Hippocampal formation (tissue), 2 donors: ENCODE measurements around the gene GRIN3A.
"Not testable (repeated sequence)": the region's sequence is repeated elsewhere in the genome, so short reads cannot be mapped to it uniquely, and the experiment has no call there.

ENCODE experiments used
- DNase-seq, 2 donors: peaks; one replicate each; lab custom pipeline; 2025; lab: John Stamatoyannopoulos, UW

GRIN3A gene

GRCh38 chr9:101632611-101633010, 105.8 kb downstream of the GRIN3A start:
- DNase-seq, result no peak

DNA sequence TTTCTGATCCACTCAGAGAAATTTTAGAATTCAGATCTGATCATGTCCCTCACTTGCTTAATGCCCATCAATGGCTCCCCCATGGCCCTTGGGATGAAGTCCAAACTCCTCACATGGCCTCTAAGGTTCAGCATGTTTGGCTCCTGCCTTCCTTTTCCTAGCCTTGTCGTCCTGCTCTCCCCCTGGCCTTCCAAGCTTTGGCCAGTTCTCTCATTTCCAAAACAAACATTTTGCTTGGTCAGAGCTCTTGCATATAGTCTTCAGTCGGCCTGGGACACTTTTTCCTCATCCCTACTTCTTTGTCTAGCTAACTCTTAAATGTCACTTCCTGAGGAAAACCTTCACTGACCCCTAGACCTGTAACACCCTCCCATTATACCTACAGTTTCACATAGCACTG, 106.6 kb downstream of the GRIN3A start:
- DNase-seq, result no peak

DNA sequence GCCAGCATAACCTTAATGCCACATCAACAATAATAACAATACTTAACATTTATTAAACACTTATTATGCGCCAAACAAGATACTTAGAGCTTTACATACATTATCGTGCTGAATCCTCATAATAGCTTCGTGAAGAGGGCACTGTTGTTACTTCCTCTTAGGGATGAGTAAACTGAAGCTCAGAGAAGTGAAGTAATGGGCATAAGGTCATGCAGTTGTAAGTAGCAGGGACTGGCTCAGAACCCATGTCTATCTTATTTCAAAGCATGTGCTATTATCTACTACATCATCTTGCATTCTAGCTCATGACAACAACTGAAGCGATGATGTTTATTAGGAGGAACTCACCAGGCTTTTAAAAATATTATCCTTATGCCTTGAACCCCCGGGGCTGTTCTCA, 108.8 kb downstream of the GRIN3A start:
- DNase-seq, result no peak

GRCh38 chr9:101628173-101628572, 110.3 kb downstream of the GRIN3A start:
- DNase-seq, result no peak

DNA sequence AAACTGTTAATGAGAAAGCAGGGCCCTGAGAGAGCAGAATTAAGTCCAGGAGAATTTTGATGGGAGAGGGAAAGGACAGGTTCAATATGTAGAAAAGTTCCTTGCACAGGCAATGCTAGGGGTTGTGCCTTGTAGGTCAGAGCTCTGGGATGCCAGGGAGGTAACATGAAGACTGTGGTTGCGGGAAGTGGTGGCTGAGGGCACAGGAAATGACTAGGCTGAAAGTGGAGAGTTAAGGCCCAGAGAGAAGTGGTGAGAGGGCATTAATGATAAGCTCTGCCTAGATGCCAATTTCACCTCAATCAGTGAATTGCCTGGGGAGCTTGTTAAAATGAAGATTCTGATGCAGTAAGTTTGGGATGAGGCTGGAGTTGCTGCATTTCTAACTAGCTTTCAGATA, 112.2 kb downstream of the GRIN3A start:
- DNase-seq, result no peak

GRCh38 chr9:101625876-101626275, 112.6 kb downstream of the GRIN3A start:
- no peak for DNase-seq

DNA sequence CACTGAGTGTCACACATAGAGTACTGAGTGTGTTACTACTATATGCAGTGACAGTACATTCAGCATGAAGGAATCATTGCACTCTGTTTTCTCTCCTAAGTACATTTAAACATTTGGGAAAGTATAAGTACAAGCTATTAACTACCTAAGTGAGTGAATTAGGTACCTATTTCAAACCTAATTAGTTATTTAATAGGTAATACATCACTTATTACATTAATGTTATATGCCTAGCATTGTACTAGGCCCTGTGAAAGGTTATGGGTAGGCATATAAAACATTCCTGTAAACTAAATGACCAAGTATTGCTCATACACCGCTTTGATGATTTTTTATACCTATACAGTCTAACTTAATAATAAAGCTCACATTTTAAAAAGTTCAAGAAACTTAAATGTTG, 118.0 kb downstream of the GRIN3A start:
- no peak for DNase-seq

DNA sequence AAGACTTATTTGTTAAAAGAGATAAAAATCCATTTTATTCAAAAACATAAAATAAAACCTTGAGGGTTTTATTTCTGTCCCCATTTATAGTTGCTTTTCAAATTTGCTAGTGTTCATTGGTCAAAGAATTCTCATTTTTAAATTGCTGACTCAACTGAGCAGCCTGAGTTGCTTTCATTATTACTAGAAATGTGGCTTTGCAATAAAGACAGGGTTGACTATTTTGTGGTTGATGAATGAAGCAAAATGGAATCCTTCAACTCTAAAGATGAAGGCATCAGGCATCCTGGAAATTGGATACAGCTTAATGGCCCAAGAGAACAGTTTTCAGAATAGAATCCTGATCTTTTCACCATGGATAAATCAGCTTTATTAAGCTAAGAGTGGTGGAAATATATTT, 119.7 kb downstream of the GRIN3A start:
- no peak for DNase-seq

DNA sequence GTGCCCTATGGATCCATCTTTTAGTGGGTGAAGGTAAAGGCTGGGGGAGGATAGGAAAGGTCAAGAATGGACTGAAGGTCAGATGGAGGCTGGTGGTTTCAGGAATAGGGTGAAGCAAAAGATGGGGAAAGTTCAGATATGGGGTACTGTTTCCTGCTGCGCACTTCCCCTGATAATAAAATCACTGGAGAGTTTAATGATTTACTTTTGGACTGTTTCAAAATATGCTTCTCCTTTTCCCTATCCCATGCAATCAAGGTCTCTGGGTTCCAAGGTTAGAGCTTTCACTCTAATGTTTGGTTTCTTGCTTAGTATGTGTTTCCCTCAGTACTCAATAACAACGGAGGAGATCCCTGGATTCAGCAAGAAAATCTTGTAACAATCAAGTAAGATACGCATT, 132.9 kb downstream of the GRIN3A start:
- no peak for DNase-seq

DNA sequence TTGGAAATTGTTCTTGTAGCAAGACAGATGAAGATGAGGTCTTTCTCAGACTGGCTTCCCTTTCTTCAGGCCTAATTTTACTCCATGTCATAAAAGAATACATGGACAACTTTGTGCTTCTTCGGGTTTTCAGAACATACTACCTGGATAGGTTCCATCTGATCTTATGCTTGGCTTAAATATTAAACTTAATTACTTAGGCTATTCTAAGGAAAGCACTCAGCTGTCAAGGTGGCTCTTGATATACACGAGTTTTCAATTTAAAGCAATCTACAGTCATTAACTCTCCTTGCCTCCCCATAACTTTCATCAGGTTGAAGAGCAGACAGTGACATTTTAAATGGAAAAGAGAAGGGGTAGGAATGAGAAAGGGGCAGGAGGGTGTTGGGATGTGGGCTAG, 134.2 kb downstream of the GRIN3A start:
- DNase-seq, result no peak

DNA sequence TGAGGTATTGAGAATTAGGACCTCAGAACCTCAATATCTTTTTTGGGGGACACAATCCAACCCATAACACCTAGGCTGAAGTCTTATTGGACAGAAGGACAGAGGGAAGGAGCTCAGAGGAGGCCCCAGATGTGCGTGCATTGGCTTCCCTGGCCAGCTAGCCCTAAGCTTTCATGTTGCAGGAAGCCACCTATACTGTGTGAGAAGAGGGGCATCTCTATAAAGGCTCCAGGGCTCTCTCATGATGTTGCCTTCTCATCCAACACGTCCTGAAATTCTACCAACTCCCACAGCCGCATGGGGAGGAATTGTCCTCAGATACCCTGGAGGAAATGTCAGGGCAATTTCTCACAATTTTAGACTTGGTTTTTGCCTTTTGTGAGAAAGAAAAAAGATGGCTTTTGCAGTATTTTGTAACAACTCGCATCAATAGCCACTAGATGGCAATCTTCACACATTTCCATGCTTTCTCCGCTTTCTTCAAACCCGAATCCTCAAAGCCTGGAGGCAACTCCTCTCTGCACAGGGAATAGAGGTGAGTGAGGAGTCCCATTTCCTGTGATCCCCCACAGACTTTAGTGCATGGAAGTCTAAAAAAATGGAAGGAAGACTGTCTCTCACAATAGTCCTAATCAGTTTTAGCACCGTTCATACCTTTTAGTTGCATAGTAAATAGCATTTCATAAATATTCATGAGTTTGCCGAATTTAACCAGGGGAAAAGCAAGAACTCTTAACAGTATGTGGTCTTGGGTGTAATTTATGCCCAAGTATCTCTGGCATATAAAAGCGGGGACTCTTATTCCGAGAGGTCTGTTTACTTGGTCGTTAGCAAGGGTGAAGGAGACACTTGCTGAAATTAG, 136.3 kb downstream of the GRIN3A start:
- DNase-seq, result peak; percentile 30 to 81

- DNase-seq, result no peak
These were observed 143.7 kb downstream of the GRIN3A start, which contains the start of gene PPP3R2 for GRCh38 chr9:101594796-101595195. TSS of gene PPP3R2 (minus strand) at chr9:101594969. CDS start at chr9:101594921, 48 bp downstream.

DNA sequence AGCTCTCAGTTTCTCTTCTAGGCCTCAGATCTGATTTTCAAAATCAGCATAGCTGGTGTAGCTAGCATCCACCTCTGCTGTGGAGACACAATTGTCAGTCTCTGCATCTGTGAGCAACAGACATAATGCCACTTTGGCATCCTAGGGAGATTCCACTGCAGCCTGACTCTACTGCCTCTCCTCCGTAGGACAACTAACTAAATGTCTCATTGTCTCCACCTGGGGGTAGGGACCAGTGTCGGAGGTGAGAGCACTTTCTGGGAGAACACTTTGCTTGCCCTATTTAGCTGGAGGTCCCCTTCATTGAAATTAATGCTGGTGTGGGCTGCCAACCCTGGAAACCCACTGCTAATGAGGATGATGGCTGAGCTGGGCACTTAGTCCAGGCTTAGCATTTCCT, 145.1 kb downstream of the GRIN3A start:
- DNase-seq, result no peak

DNA sequence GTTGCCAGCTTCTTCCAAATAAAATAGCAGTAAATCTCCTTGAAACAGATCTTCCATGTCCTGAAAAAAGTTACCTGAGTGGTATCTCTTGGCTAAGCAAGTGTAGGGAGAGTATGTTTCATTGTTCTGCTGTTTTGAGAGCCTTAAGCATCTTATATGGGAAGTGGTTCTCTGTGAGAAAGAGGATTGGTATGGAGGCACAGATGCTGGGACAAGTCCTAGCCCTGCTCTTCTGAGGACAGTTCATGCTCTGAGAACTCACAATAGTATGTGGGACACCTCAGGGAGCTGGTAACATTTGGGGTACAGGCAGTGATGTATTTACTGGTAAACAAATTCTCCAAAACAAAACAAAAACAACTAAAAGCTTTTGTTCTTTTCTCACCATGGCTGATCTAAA, 145.7 kb downstream of the GRIN3A start:
- DNase-seq, result no peak

DNA sequence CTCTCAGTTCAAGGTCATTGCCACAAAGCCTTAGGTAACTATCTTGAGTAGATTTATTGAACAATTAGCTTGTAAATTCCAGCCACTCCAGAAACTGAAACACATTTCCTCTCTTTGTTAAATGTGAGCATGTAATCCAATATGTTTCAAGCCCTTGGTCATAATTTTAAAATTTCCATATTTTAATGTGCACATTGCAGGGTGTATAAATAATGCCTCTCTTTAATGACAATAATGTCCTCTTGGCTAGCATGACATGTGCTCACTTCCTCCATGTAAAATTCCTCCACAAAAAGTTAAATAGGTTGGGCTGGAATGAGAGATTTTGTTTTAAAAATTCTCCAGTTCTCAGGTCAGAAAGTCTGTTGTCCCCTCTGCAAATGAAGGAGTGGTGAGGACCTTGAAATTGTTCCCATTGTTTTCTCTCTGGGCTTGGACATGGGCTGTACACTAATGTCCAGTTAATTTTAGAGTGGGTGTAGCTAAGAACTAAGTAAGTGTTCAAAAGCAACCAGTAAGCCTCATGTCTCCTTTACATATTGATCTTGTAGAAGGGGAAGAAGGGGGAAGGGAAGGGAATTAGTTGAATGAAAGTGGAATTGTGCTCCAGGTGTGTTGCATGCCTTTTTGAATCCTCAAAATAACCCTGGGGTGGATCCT, 146.5 kb downstream of the GRIN3A start:
- DNase-seq, result no peak

DNA sequence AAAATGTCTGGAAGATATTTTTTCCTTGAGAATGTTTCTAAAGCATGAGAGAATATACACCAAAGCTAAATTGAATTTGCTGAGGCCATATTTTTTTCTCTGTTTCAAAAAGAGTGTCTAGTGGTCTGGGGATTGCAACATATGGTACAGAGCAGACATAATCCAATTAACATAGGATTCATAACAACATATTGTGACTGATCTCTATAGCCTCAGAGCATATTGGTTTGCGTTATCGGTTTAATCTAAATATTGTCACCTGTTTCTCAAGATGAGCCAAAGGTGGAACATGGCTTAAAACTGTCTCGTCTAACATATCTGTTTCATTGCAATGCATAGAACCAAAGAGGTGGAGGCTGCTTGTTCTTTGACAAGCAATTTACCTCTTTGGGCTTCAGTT, 147.5 kb downstream of the GRIN3A start:
- DNase-seq, result no peak

- DNase-seq, result not testable (repeated sequence)
These were observed 148.4 kb downstream of the GRIN3A start for GRCh38 chr9:101590074-101590473.

DNA sequence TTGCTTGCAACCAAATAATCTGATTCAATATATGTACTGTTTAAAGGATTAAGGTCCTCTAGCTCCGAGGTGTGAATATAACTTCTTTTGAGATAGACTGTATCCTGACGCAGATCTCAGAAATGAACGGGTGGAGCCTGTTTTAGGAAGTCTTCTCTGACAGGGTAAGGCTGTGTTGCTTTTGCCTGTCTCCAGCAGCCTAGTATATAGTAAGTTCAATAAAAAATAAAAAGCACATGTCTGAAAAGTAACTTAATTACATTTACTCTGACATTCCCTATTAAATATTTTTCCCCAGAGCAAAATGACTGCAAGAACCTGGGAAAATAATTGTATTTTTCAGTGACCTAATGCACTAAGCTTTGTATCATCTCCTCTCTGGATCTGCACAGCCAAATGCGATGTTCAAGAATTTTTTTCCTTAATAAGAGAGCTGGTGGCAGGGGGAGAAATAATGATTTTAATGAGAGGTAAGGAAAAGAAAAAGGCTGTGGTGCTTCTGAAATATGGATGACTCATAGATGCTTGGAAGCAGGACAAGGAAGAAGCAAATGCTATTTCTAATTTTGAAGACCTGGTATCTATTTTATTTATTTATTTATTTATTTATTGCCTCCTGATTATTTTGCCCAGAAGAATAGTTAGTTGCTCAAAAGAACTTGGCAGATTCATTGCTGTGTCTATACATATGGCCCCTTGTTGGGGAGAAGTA, 151.0 kb downstream of the GRIN3A start:
- DNase-seq, result no peak

GRCh38 chr9:101586651-101587050, 151.8 kb downstream of the GRIN3A start:
- no peak for DNase-seq

- DNase-seq, result no peak
These were observed 152.7 kb downstream of the GRIN3A start for GRCh38 chr9:101585740-101586139.

GRCh38 chr9:101582553-101582952, 155.9 kb downstream of the GRIN3A start:
- peak in 1 of 2 donors; percentile 35 for DNase-seq

DNA sequence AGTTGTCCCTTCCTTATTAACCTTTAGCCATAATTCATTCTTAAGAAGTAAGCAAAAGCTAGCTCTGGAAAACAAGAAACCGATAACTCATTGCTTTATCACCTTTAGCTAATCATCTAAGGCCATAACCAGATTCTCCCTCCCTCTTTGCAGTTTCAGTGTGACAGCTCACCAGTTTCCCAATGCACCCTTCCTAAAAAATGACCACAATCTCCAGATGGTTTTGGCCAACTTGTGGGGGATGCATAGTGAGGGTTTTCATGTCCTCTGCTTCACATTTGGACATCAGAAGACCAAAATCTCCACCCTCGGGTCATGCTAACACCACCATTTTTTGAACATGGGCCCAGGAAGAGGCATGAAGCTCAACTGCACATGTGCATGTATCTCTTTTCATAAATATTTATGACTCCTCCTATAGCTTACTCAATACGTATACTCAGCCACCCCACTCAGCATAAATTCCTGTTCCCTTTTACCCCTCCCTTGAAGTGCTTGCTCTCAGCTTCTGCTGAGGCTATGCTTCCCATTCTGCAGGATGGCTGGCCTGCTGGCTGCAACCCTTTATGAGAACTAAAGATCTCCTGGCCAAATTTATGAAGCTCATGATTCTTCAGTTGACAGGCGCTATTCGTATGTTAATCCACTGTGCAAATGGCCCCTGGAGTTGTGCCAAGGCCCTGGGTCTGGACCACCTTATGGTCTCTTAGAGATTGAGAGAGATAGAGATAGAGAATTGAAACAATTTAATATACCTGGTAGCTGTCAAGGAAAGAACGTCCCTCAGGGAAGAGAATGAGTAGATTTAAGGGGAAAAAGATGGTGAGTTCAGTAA, 158.5 kb downstream of the GRIN3A start:
- no peak for DNase-seq
